ENCODE data around the gene NOL3.

GRCh38 chr16:67183284-67183626 is 12.9 kb downstream of the NOL3 start:
- TF ChIP-seq CTCF (IDR thresholded peaks at IDR 0.05; ENCODE audit: insufficient read depth, low read depth, low read length) (no peak), EZH2 (IDR thresholded peaks at IDR 0.05; ENCODE audit: insufficient read depth, low read length) (no peak)
